Body of pancreas (tissue), 4 donors: Measurements from ENCODE around the gene NEO1.

Experiments used
- CTCF ChIP-seq, 7 experiments: fragments of 450-650 bp in 4 of 7; fragments of 200-600 bp in 3 of 7; sonication (generic) in 3 of 7; IDR thresholded peaks; one replicate each; pipeline ENCODE4 v1.5.1; 2016 to 2019; ENCODE audit warnings: antibody characterized with exemption in 7 of 7
- POLR2A ChIP-seq, 3 donors: fragments of 450-650 bp; IDR thresholded peaks; one replicate each; pipeline ENCODE4 v1.6.1; 2016; ENCODE audit warnings: antibody characterized with exemption in 3 of 3, mild to moderate bottlenecking in 2 of 3

GRCh38 chr15:73324496-73325170, 272.4 kb downstream of the NEO1 start:
- TF ChIP-seq CTCF (IDR thresholded peaks at IDR 0.05) (no peak), POLR2A (IDR thresholded peaks at IDR 0.05) (no peak)
